MM.1S (cell line): Measurements from ENCODE around the gene CMTR1.

ENCODE experiments used
- CTCF ChIP-seq: fragments of 300-600 bp; sonication (generic); IDR thresholded peaks from 2 replicates; pipeline ENCODE4 v1.5.1; 2016; ENCODE audit warnings: antibody characterized with exemption, low read length, mixed read lengths
- EZH2phosphoT487 ChIP-seq: fragments of 300-600 bp; sonication (generic); IDR thresholded peaks from 2 replicates; pipeline ENCODE4 v1.6.1; 2018; ENCODE audit warnings: antibody characterized with exemption, low read length

GRCh38 chr6:37399795-37400490 lies 33.1 kb upstream of the CMTR1 start:
- TF ChIP-seq CTCF (no peak), EZH2phosphoT487 (no peak)
